GM23338 (cell line): ENCODE data around the gene CDK14. TPM values are rescaled to one million over a fixed set of nuclear protein-coding genes. Genes with fewer than 3 reads are reported as not detected.

Source experiments
- ATAC-seq: fragments of 200-7000 bp; cut with Tn5 transposase; 3 replicates; pipeline ENCODE4 v1.9.1; 2020
- DNase-seq: peaks from one replicate; pipeline ENCODE4 v3.0.0-alpha.2; 2015; ENCODE audit warnings: low spot score
- H2AFZ ChIP-seq: fragments of 200-600 bp; sonication (generic); 2 replicates; pipeline ENCODE4 v1.8.0; 2016; ENCODE audit warnings: antibody characterized with exemption, mild to moderate bottlenecking, moderate library complexity
- H3F3A ChIP-seq: fragments of 200-600 bp; sonication (generic); replicated peaks from 2 replicates; pipeline ENCODE4 v1.8.0; 2017; ENCODE audit warnings: antibody characterized with exemption, mixed run types, low read depth
- H3K27ac ChIP-seq: fragments of 200-600 bp; sonication (generic); 2 replicates; pipeline ENCODE4 v1.6.1; 2016; ENCODE audit warnings: low read depth
- H3K27me3 ChIP-seq: fragments of 200-600 bp; sonication (generic); 2 replicates; pipeline ENCODE4 v1.8.0; 2016; ENCODE audit warnings: mild to moderate bottlenecking, mixed run types, moderate library complexity; ENCODE audit not compliant: insufficient read depth
- H3K36me3 ChIP-seq: fragments of 200-600 bp; sonication (generic); 2 replicates; pipeline ENCODE4 v1.8.0; 2016; ENCODE audit warnings: mild to moderate bottlenecking; ENCODE audit not compliant: insufficient read depth
- H3K4me1 ChIP-seq: fragments of 200-600 bp; sonication (generic); 2 replicates; pipeline ENCODE4 v1.8.0; 2016; ENCODE audit warnings: mild to moderate bottlenecking, moderate library complexity; ENCODE audit not compliant: insufficient read depth
- H3K4me2 ChIP-seq: fragments of 200-600 bp; sonication (generic); 2 replicates; pipeline ENCODE4 v1.7.1; 2017; ENCODE audit warnings: mixed run types
- H3K4me3 ChIP-seq: fragments of 200-600 bp; sonication (generic); 2 replicates; pipeline ENCODE4 v1.6.1; 2016; ENCODE audit warnings: mixed run types
- H3K79me2 ChIP-seq: fragments of 200-600 bp; sonication (generic); replicated peaks from 2 replicates; pipeline ENCODE4 v1.8.0; 2017; ENCODE audit warnings: mild to moderate bottlenecking; ENCODE audit not compliant: insufficient read depth
- H3K9me2 ChIP-seq: fragments of 200-600 bp; sonication (generic); 2 replicates; pipeline ENCODE4 v1.8.0; 2017; ENCODE audit not compliant: insufficient read depth
- H4K20me1 ChIP-seq: fragments of 200-600 bp; sonication (generic); replicated peaks from 2 replicates; pipeline ENCODE4 v1.8.0; 2017; ENCODE audit warnings: mild to moderate bottlenecking; ENCODE audit not compliant: insufficient read depth
- H3K27ac Mint-ChIP-seq: 2 replicates; pipeline ENCODE4 v1.8.0; 2020; ENCODE audit warnings: inconsistent platforms, mild to moderate bottlenecking, moderate library complexity, mixed read lengths
- H3K27me3 Mint-ChIP-seq: 3 replicates; pipeline ENCODE4 v1.8.0; 2022; ENCODE audit warnings: low read depth, mild to moderate bottlenecking, moderate library complexity, mixed read lengths, inconsistent platforms; ENCODE audit not compliant: insufficient read depth, poor library complexity
- H3K36me3 Mint-ChIP-seq: 3 replicates; pipeline ENCODE4 v1.8.0; 2021; ENCODE audit warnings: low read depth, mild to moderate bottlenecking, inconsistent platforms, moderate library complexity, mixed read lengths
- H3K4me1 Mint-ChIP-seq: 3 replicates; pipeline ENCODE4 v1.8.0; 2020; ENCODE audit warnings: mild to moderate bottlenecking, inconsistent platforms, mixed read lengths
- H3K4me3 Mint-ChIP-seq: 3 replicates; pipeline ENCODE4 v1.8.0; 2021; ENCODE audit warnings: moderate library complexity, mild to moderate bottlenecking, inconsistent platforms, mixed read lengths
- H3K9me3 Mint-ChIP-seq: 3 replicates; pipeline ENCODE4 v1.8.0; 2020; ENCODE audit warnings: moderate library complexity, mild to moderate bottlenecking, inconsistent platforms, mixed read lengths
- CREB1 ChIP-seq: fragments of 250-450 bp; sonication (Bioruptor Pico); IDR thresholded peaks from 2 replicates; pipeline ENCODE4 v1.5.0; 2020; ENCODE audit warnings: low read depth, mild to moderate bottlenecking, moderate library complexity
- CTCF ChIP-seq, 2 experiments: fragments of 200-600 bp in 1 of 2; sonication (generic) in 1 of 2; conservative IDR thresholded peaks; 2 replicates each; pipeline versions ENCODE4 v1.5.1 to v1.6.1; 2016 to 2017; ENCODE audit warnings: antibody characterized with exemption in 2 of 2, low read depth in 2 of 2, mild to moderate bottlenecking in 2 of 2, moderate library complexity in 1 of 2
- ETS1 ChIP-seq: IDR thresholded peaks from 2 replicates; pipeline ENCODE4 v1.6.1; 2016; ENCODE audit warnings: antibody characterized with exemption
- EZH2 ChIP-seq: fragments of 200-600 bp; sonication (generic); IDR thresholded peaks from one replicate; pipeline ENCODE4 v1.8.0; 2017; ENCODE audit warnings: antibody characterized with exemption, mild to moderate bottlenecking, low read depth; ENCODE audit not compliant: unreplicated experiment
- EZH2phosphoT487 ChIP-seq: fragments of 200-600 bp; sonication (generic); IDR thresholded peaks from one replicate; pipeline ENCODE4 v1.8.1; 2018; ENCODE audit warnings: antibody characterized with exemption; ENCODE audit not compliant: unreplicated experiment
- JUNB ChIP-seq: IDR thresholded peaks from one replicate; pipeline ENCODE4 v1.6.1; 2016; ENCODE audit warnings: antibody characterized with exemption; ENCODE audit not compliant: unreplicated experiment
- NANOG ChIP-seq: IDR thresholded peaks from 2 replicates; pipeline ENCODE4 v1.6.1; 2016; ENCODE audit warnings: antibody characterized with exemption, borderline replicate concordance
- POLR2AphosphoS5 ChIP-seq: IDR thresholded peaks from 2 replicates; pipeline ENCODE4 v1.6.1; 2016; ENCODE audit warnings: antibody characterized with exemption, low read depth
- REST ChIP-seq: IDR thresholded peaks from one replicate; pipeline ENCODE4 v1.6.1; 2018; ENCODE audit warnings: antibody characterized with exemption; ENCODE audit not compliant: unreplicated experiment
- ZNF114 ChIP-seq: fragments of 250-450 bp; sonication (Bioruptor Pico); IDR thresholded peaks from 2 replicates; pipeline ENCODE4 v1.5.0; 2020; ENCODE audit warnings: mild to moderate bottlenecking, moderate library complexity
- ZNF331 ChIP-seq: fragments of 250-450 bp; sonication (Bioruptor Pico); IDR thresholded peaks from 2 replicates; pipeline ENCODE4 v1.5.0; 2020; ENCODE audit warnings: low read depth, mild to moderate bottlenecking, moderate library complexity
- polyA plus RNA-seq: library from polyadenylated mRNA; unstranded; fragments of >200 nt; fragmentation: Nextera tagmentation; extraction: Ambion mirVana; gene quantifications from 2 replicates; pipeline ENCODE4 v1.2.1, GENCODE V29; 2016
- total RNA-seq: library from RNA; depleted of rRNA; stranded (reverse); fragments of >200 nt; shearing (Covaris generic); gene quantifications from 2 replicates; pipeline ENCODE4 v1.2.3, GENCODE V29; 2014

The CDK14 gene
- total and polyA plus RNA-seq, 2 experiments from 2014 or later: 11.2 to 24.0 TPM

GRCh38 chr7:91128683-91129348 lies 532.7 kb downstream of the CDK14 start (continued):
- TF ChIP-seq CTCF (conservative IDR thresholded peaks at IDR 0.05; ENCODE audit: low read depth in 2 of 2) (no peak), NANOG (no peak), CREB1 (CRISPR knock-in tag) (no peak), ZNF114 (CRISPR knock-in tag) (no peak), EZH2 (no peak)

GRCh38 chr7:91135300-91135699 lies 539.2 kb downstream of the CDK14 start:
- H2AFZ ChIP-seq: no peak overlapping the region
- peaks cover 30% of the 10 kb centered on the region for H3K4me1 ChIP-seq
- no peaks in the 10 kb centered on the region for H3K27me3 ChIP-seq
- peaks cover 2% of the 10 kb centered on the region for H3K27me3 Mint-ChIP-seq
- no peaks in the 10 kb centered on the region for H3K79me2 ChIP-seq
- ATAC-seq (peak; percentile 83), DNase-seq (peak; percentile 18)
- H3K9me2 ChIP-seq: no peaks in the 10 kb centered on the region; the same call in 1 of the 2 replicates
- no peak overlapping the region for H3K4me3 ChIP-seq
- H3K4me1 Mint-ChIP-seq: peaks cover 31% of the 10 kb centered on the region
- peak overlapping the region; percentile 70 for H3K27ac ChIP-seq
- no peaks in the 10 kb centered on the region for H4K20me1 ChIP-seq
- H3K9me3 Mint-ChIP-seq: no peaks in the 10 kb centered on the region
- H3K36me3 Mint-ChIP-seq: no peaks in the 10 kb centered on the region
- H3K36me3 ChIP-seq: no peaks in the 10 kb centered on the region
- peak overlapping the region; percentile 66 for H3K4me2 ChIP-seq
- H3F3A ChIP-seq: no peaks in the 10 kb centered on the region
- no peak for TF ChIP-seq EZH2
- no peak for TF ChIP-seq CREB1 (CRISPR knock-in tag)
- H3K4me3 Mint-ChIP-seq: peak overlapping the region; percentile 42; the same call in 2 of the 3 replicates
- peak overlapping the region; percentile 23; the same call in 1 of the 2 replicates for H3K27ac Mint-ChIP-seq

- Mint-ChIP-seq H3K36me3 (no peaks in the 10 kb centered on the region), H3K27ac (no peak overlapping the region), H3K4me3 (no peak overlapping the region), H3K27me3 (peaks cover 2% of the 10 kb centered on the region), H3K9me3 (no peaks in the 10 kb centered on the region), H3K4me1 (peaks cover 35% of the 10 kb centered on the region)
- H2AFZ ChIP-seq: no peak overlapping the region
- H3K4me3 ChIP-seq: no peak overlapping the region
- DNase-seq (peak; percentile 22), ATAC-seq (peak; percentile 24; the same call in 1 of the 3 replicates)
- H3K36me3 ChIP-seq: no peaks in the 10 kb centered on the region
- peak overlapping the region; percentile 70 for H3K27ac ChIP-seq
- peaks cover 30% of the 10 kb centered on the region for H3K4me1 ChIP-seq
- peak overlapping the region; percentile 66 for H3K4me2 ChIP-seq
- H3K27me3 ChIP-seq: no peaks in the 10 kb centered on the region
- H3K79me2 ChIP-seq: no peaks in the 10 kb centered on the region
- no peaks in the 10 kb centered on the region; the same call in 1 of the 2 replicates for H3K9me2 ChIP-seq
- no peaks in the 10 kb centered on the region for H3F3A ChIP-seq
- no peaks in the 10 kb centered on the region for H4K20me1 ChIP-seq
- TF ChIP-seq CREB1 (CRISPR knock-in tag) (no peak), EZH2 (no peak), ZNF114 (CRISPR knock-in tag) (no peak), NANOG (no peak), ZNF331 (CRISPR knock-in tag) (no peak), EZH2phosphoT487 (no peak), REST (no peak), POLR2AphosphoS5 (no peak), JUNB (no peak), ETS1 (no peak), CTCF (conservative IDR thresholded peaks at IDR 0.05; ENCODE audit: low read depth in 2 of 2) (no peak)
Measured at GRCh38 chr7:91135703-91136430, 539.7 kb downstream of the CDK14 start.
